Hepatic stellate cell (primary cell): ENCODE data around the gene SGIP1.
"Not testable (repeated sequence)": the region's sequence is repeated elsewhere in the genome, so short reads cannot be mapped to it uniquely, and the experiment has no call there.

Experiments used
- DNase-seq: peaks from one replicate; pipeline ENCODE4 v3.0.0; 2011; ENCODE audit warnings: low spot score

SGIP1 gene

DNA sequence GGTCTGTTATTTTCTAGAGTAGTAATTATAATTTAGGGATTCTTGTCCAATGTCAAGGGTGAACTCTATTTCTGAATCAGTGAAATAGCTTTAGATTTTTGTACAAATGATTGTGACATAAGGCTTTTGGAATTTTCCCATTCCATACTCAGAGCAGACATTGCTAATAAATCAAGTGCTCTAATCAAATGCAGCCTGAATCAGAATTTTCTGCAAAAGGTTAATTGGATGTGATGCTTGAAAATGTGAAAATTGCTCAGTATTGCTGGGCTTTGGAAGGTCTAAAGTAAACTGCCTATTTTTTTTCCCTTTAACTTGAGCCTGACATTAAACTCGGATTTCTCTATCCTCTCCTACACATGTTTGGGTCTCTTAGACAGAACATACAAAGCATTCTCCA is 23.2 kb downstream of the SGIP1 start:
- no peak for DNase-seq

DNA sequence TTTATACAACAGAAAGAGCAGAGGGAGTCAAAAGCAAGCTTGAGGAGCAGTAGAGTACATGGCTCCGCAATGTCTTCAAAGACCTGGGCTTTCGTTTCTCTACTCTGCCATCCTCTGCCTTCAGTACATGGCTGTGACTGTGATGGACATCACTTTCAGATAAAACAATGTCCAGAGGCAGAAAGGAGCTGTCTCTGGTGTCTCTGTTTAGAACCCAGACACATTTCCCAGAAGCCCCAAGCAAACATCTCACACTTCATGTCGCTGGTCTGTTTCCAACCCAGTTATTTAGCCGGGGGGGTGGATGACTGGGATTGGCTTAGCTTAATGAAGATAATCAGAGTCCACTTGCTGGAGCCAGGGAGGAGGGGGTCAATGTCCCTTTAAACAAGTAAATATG is 25.6 kb downstream of the SGIP1 start:
- DNase-seq, result no peak

- DNase-seq, result no peak
These were observed 28.6 kb downstream of the SGIP1 start for GRCh38 chr1:66562561-66562960.

GRCh38 chr1:66563094-66563800 is 29.3 kb downstream of the SGIP1 start:
- DNase-seq, result peak; percentile 21

DNA sequence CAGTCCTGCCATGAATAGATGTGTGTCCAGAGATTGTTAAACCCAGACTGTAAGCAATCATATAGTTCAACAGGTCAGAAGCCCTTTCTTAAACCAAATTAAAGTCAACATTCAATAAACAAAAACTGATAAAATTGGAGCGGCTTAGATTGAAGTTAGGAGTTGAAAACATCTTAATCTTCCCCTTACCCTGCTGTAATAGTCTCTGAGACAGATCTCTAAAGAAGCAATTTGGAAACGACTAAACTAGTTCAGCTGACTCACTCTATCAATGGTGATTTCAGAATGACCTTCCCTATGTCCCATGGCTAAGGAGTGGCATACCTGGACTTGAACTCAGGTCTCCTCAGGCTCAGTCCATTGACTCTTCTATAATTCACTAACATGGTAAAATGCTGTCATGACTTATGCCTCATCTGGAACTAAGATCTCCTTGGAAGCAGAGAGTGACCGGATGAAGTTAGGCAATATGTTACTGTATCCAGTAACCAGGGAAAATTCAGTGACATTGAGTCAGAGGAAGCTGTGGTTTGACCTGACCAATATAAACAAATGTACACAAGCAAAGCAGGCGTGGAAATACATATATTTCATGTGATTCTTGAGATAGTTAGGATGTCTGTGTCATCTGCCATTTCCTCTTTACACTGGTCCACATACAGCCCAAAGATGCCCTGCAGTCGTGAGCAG is 30.1 kb downstream of the SGIP1 start:
- DNase-seq, result peak; percentile 24

GRCh38 chr1:66570196-66570595 is 36.2 kb downstream of the SGIP1 start:
- no peak for DNase-seq

- no peak for DNase-seq
These were observed 37.8 kb downstream of the SGIP1 start for GRCh38 chr1:66571789-66572188.

GRCh38 chr1:66575739-66576138 is 41.8 kb downstream of the SGIP1 start:
- no peak for DNase-seq

- DNase-seq, result no peak
These were observed 42.7 kb downstream of the SGIP1 start for GRCh38 chr1:66576645-66577044.

DNA sequence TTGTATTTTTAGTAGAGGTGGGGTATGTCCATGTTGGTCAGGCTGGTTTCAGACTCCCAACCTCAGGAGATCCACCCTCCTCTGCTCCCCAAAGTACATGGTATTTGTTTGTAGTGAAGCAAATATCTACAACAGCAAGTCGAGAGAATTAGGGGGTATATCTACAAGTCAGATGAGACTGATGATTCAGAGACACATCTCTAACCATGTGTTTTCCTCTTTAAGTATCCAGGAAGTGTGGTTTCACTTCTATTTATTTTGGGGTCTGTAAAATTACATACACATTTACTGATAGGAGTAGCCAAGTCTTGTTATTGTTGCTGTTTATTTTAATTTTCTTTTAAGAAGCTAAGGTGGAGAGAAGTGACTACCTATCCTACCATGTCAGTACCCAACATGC is 44.9 kb downstream of the SGIP1 start:
- no peak for DNase-seq

DNA sequence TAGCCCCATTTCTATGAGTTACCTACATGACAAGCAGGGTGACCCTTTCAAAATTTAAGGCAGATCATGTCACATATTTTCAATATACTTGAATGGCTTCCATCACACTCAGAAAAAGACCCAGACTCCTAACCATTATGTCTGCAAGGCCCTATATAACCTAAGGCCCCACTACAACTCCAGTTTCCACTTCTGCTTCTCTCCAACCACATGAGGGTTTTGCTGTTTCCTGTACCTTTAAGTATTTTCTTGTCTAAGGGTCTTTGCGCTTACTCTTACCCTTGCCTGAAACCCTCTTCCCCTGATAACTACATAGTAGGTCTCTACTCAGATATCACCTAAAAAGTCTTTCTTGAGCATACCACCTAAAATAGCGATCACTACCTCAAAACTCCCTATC is 46.1 kb downstream of the SGIP1 start:
- DNase-seq, result no peak

DNA sequence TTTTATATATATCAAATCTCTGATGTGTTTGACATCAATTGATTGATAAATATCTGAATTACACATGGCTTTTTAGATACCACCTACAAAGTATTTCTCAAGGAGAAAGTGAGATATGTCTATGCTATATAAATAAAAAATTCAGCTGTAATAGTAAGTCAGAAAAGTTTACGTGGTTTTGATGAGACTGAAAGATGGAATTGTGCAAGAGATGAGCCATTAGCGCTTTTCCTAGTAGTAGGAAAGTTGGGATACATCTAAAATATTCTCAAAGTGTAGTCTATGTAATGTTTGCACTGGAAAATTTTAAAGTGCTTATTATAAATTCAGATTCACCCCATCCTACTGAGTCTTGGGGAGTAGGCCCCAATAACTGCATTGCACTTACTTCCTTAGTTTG is 49.1 kb downstream of the SGIP1 start:
- no peak for DNase-seq

DNA sequence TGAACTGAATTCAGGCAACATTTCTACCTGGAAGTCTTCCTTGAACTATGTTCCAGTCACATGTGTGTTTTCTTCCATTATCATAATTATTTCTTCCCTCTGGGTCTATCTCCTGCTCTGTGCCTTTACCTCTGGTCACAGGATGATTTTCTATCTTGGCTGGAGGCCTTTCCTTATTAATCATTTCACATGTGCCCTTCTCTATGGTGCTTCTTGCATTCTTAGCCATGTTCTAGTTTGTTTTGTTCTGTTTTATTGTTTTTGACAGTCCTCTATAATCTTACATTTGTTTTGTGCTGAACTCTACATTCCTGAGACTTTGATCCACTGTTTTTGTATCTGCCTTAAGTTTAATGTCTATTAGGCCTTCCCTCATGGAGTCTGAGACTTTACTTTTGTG is 51.0 kb downstream of the SGIP1 start:
- no peak for DNase-seq

GRCh38 chr1:66589326-66589725 is 55.4 kb downstream of the SGIP1 start:
- DNase-seq, result no peak

DNA sequence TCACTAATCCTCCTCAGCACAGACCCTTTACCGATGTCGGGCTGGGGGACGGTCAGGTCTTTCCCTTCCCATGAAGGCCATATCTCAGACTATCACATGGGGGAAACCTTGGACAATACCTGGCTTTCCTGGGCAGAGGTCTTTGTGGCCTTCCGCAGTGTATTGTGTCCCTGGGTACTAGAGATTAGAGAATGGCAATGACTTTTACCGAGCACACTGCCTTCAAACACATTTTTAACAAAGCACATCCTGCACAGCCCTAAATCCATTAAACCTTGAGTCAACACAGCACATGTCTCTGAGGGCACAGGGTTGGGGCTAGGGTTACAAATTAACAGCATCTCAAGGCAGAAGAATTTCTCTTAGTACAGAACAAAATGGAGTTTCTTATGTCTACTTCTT is 58.2 kb downstream of the SGIP1 start:
- DNase-seq, result not testable (repeated sequence)

DNA sequence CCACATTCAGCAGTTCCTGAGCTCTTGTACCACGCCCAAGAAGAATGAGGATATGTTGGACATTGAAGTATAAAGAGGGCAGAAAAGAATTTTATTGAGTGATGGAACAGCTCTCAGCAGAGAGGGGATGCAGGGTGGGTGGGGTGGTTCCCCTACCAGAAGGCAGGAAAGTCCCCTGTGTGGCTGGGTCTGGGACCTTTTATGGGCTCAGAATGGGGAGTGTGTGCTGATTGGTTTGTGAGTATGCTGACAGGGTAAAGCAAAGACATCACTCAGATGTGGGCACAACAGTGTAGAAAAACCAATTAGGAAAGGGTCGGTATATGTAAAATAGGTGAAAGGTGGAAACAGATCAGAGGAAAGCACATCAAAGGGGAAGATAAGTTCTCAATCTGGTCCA is 62.2 kb downstream of the SGIP1 start:
- no peak for DNase-seq

- DNase-seq, result no peak
These were observed 63.5 kb downstream of the SGIP1 start for GRCh38 chr1:66597500-66597899.

- DNase-seq, result peak; percentile 26
These were observed 64.7 kb downstream of the SGIP1 start for GRCh38 chr1:66598670-66599069.

DNA sequence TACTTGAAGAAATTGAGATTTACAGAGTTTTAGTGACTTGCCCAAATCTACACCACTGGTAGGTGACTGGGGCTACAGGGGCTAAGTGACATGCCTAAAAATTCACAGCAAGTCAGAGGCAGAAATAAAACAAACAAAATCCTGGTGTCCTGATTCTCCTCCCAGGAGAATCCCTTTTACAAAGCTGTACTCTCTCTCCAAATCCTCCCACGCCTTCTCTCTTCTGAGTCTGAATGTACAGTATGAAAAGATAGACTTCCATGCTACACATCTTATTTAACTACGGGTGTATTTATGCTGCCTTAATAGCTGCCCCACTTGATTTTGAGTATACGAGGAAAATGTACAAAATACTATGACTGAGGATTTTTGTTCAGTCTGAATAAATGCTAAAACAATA is 65.4 kb downstream of the SGIP1 start:
- DNase-seq, result no peak

DNA sequence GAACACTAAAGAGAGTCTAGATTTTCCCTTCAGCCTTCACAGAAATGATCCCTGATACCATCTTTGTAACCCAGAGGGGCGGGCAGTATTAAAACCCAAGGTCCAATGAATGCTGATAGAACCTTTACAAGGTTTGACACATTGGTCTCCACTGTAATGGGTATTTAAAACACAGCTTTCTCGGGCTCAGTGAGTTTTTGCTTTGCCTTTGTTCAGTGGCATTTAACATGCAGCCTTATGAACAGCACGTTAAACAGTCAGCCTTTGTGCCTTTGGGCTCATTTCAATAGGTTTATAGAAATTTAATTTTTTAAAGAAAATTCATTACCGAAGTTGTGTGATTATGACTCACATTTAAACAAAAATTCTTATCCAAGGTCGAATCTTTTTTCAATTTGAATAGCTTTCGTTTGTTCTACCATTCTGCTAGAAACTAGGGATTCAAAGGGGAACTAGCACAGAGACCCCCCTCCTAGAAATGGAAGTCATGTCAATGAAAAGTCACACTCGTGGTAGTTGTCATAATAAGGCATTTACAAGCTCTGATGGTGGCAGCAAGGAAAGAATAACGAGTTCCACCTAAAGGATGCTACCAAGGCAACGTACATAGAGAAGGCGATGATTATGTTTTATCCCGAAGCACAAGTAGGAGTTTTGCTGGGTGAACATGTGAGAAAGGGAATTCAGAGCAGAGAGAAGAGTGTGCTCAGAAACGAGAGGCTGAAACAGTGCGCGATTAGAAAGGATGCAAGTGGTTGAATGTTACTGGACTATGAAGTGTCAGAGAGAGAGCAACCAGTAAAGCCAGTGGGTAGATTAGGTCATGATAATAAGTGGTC is 66.2 kb downstream of the SGIP1 start:
- DNase-seq, result no peak

GRCh38 chr1:66605419-66605997 is 71.6 kb downstream of the SGIP1 start:
- no peak for DNase-seq

GRCh38 chr1:66606362-66607065 is 72.6 kb downstream of the SGIP1 start:
- no peak for DNase-seq
